IgD-negative memory B cell (primary cell): ENCODE measurements around the gene LRRC49. TPM values are rescaled to one million over a fixed set of nuclear protein-coding genes. Genes with fewer than 3 reads are reported as not detected.

Source experiments
- H3K27ac Mint-ChIP-seq, 3 donors: one replicate each; pipeline ENCODE4 v1.8.0; 2020 to 2022; ENCODE audit warnings: mild to moderate bottlenecking in 3 of 3, mixed read lengths in 3 of 3, moderate library complexity in 1 of 3
- H3K27me3 Mint-ChIP-seq: one replicate; pipeline ENCODE4 v1.8.0; 2021; ENCODE audit warnings: mixed read lengths
- H3K36me3 Mint-ChIP-seq: one replicate; pipeline ENCODE4 v1.8.0; 2020; ENCODE audit warnings: mild to moderate bottlenecking, mixed read lengths
- H3K4me1 Mint-ChIP-seq, 3 donors: one replicate each; pipeline ENCODE4 v1.8.0; 2020 to 2022; ENCODE audit warnings: mixed read lengths in 3 of 3, mild to moderate bottlenecking in 1 of 3
- H3K4me3 Mint-ChIP-seq, 4 donors: one replicate each; pipeline ENCODE4 v1.8.0; 2020 to 2022; ENCODE audit warnings: mild to moderate bottlenecking in 4 of 4, mixed read lengths in 4 of 4, moderate library complexity in 3 of 4
- H3K9me3 Mint-ChIP-seq, 3 donors: one replicate each; pipeline ENCODE4 v1.8.0; 2020 to 2021; ENCODE audit warnings: mixed read lengths in 3 of 3, mild to moderate bottlenecking in 1 of 3
- polyA plus RNA-seq: library from polyadenylated mRNA; unstranded; fragments of 300-500 nt; fragmentation: Illumina TruSeq; gene quantifications from one replicate; pipeline ENCODE4 v1.2.3, GENCODE V29; 2021

Gene LRRC49, protein sequence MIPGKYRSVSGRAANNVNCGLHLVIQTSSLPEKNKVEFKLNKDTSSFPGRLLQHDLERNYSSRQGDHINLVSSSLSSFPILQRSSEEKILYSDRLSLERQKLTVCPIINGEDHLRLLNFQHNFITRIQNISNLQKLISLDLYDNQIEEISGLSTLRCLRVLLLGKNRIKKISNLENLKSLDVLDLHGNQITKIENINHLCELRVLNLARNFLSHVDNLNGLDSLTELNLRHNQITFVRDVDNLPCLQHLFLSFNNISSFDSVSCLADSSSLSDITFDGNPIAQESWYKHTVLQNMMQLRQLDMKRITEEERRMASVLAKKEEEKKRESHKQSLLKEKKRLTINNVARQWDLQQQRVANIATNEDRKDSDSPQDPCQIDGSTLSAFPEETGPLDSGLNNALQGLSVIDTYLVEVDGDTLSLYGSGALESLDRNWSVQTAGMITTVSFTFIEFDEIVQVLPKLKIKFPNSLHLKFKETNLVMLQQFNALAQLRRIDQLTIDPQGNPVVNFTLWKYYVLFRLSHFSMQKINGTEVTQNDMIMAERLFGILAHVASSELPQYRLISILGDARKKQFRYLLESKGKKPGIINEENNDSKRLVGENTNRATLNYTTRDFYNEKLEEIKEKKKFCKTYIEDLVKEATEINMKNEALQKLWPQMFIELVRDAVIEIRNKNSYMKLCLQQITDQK
- not detected for polyA plus RNA-seq

DNA sequence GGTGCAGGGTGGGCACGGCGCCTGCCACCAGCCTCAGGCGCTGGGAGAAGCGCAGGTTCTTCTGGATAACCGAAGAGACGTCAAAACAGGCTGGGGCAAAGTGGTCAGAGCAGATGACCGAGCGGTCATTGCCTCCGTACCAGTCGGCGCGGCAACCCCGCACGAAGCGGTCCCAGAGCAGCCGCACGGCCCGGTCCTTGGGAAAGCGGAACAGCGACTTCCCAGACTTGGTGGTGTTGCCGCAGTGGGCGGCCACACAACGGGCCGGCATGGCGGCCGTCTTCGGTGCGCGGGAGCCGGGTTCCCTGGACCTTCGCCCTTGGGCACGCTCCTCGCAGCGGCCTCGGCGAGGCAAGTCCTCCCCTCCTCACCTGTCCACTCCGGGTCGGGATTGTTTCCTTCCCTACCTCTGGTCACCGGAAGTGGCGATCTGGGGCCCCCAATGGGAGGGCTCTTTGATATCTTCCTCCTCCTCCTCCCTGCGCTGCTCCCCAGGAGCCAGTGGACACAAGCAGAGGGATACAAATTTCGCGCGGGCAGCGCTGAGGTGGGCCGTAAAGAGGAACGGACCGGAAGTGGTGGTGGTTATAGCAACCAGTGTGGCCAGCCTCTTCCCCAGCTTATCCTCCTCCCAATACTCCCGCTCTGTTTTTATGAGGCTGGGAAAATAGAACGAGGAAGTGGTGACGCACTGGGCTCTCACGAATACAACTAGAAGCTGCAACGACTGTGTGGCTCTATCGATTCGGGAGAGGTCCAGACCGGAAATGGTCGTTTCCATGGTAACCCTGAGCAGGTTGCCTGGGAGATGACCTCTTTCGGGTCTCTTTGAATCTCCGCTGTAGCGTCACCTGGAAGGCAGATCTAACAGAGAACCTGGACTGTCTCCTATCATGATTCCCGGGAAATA is at the start of gene LRRC49, which contains the start of gene THAP10:
LRRC49 (plus strand) TSS at position 825 of the 910 bp plus-strand sequence; CDS start at position 894, 69 bp downstream.
THAP10 (minus strand) TSS at position 432 of the 910 bp plus-strand sequence; CDS start at position 271, 161 bp downstream.
- peak within 1 kb of the TSS; percentile 92 to 98 (median 94) for H3K4me3 Mint-ChIP-seq
- peaks cover 6 to 10% (median 9%) of the 10 kb centered on the region in 3 donors for H3K4me1 Mint-ChIP-seq
- no peaks in the 10 kb centered on the region for H3K36me3 Mint-ChIP-seq
- H3K27ac Mint-ChIP-seq: peak within 1 kb of the TSS; percentile 34 to 80 (median 65)
- peaks cover 7% of the 10 kb centered on the region for H3K27me3 Mint-ChIP-seq
- peaks cover 0 to 1% (median 0%) of the 10 kb centered on the region in 3 donors for H3K9me3 Mint-ChIP-seq

- Mint-ChIP-seq H3K27ac (peak overlapping the region in 1 of 3 donors; percentile 41), H3K27me3 (peaks cover 17% of the 10 kb centered on the region), H3K36me3 (peaks cover 2% of the 10 kb centered on the region), H3K4me1 (no peaks in the 10 kb centered on the region), H3K9me3 (peaks cover 0 to 2% (median 0%) of the 10 kb centered on the region in 3 donors), H3K4me3 (no peak overlapping the region)
Measured at GRCh38 chr15:70845602-70846360, 46.8 kb upstream of the LRRC49 start.

DNA sequence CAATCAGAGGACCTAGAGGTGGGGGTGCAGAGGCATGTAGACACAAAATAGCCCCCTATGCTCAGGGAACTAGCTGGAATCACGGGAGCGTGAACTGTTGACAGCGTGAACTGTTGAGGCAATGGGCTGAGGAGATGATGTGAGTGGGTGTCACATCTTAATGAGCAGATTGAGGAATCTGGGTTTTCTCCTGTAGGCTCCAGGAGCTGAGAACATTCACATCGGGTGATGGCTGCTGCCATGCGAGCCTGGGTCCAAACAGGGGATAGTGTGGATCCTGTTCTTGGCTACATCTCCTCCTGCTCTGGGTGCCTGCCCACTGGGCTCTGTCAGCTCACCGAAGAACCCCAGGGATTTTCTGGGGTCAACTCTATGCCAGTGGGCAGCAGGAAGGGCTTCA is 40.7 kb upstream of the LRRC49 start:
- Mint-ChIP-seq H3K4me3 (peak overlapping the region in 1 of 4 donors; percentile 0), H3K27ac (no peak overlapping the region), H3K9me3 (no peaks in the 10 kb centered on the region), H3K4me1 (peaks cover 0 to 5% (median 5%) of the 10 kb centered on the region in 3 donors), H3K27me3 (peaks cover 56% of the 10 kb centered on the region), H3K36me3 (no peaks in the 10 kb centered on the region)

GRCh38 chr15:70852501-70853317 is 39.9 kb upstream of the LRRC49 start:
- peaks cover 0 to 5% (median 5%) of the 10 kb centered on the region in 3 donors for H3K4me1 Mint-ChIP-seq
- H3K27me3 Mint-ChIP-seq: peaks cover 53% of the 10 kb centered on the region
- H3K27ac Mint-ChIP-seq: no peak overlapping the region
- H3K36me3 Mint-ChIP-seq: no peaks in the 10 kb centered on the region
- no peaks in the 10 kb centered on the region for H3K9me3 Mint-ChIP-seq
- peak overlapping the region in 3 of 4 donors; percentile 21 to 82 (median 55) for H3K4me3 Mint-ChIP-seq

DNA sequence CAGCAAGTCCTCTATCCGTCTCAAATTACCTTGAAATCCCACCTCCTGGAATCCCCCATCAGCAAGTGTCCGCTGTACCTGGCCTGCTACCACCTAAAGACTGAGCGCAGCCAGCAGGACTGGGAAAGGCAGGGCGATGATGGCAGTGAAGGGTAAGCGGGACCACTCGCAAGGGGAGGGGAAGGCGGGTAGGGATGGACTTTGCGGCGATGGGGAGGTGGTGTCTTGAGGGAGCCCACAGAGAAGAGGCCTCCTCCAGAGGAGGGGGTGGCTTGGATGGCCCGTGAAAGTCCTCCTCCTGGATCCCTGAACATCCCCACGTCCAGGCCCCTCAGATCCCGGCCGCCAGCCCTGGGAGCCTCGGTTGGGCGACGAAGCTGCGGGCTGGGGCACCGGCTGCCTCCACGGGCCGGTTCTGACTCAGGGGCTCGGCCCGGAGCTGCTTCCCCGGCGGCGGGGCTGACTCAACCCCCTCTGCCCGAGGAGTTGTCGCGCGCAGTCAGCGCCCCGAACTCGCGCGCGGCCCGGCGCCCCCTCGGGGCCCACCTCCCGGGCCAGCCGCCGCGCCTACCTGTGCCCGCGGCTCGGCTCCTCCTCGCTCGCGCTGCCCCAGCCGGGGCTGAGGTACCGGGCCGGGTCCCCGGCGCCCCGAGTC is 39.2 kb upstream of the LRRC49 start:
- peaks cover 0 to 5% (median 5%) of the 10 kb centered on the region in 3 donors for H3K4me1 Mint-ChIP-seq
- H3K27ac Mint-ChIP-seq: no peak overlapping the region
- no peaks in the 10 kb centered on the region for H3K9me3 Mint-ChIP-seq
- H3K27me3 Mint-ChIP-seq: peaks cover 54% of the 10 kb centered on the region
- no peaks in the 10 kb centered on the region for H3K36me3 Mint-ChIP-seq
- H3K4me3 Mint-ChIP-seq: peak overlapping the region in 3 of 4 donors; percentile 30 to 82 (median 55)

GRCh38 chr15:70853973-70854665 is 38.5 kb upstream of the LRRC49 start, which contains the start of gene LARP6:
LARP6 (minus strand) TSS chr15:70854157; CDS start chr15:70854088, 69 bp downstream.
- peaks cover 58% of the 10 kb centered on the region for H3K27me3 Mint-ChIP-seq
- no peak within 1 kb of the TSS for H3K27ac Mint-ChIP-seq
- H3K4me1 Mint-ChIP-seq: peaks cover 0 to 5% (median 5%) of the 10 kb centered on the region in 3 donors
- peak within 1 kb of the TSS in 3 of 4 donors; percentile 71 to 85 (median 82) for H3K4me3 Mint-ChIP-seq
- H3K36me3 Mint-ChIP-seq: no peaks in the 10 kb centered on the region
- H3K9me3 Mint-ChIP-seq: no peaks in the 10 kb centered on the region

DNA sequence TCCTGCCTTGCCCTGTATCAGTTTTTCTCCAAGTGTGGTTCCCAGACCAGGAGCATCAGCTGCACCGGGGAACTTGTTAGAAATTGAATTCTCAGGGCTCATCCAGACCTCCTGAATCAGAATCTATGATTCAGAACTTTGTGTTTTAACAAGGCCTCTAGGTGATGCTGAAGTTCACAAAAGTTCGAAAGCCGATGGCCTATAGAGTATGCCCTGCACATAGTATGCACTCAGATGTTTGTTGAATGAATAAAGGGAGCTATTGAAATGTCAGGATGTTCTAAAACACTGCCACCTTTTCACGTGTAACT is 38.0 kb upstream of the LRRC49 start:
- Mint-ChIP-seq H3K9me3 (no peaks in the 10 kb centered on the region), H3K36me3 (no peaks in the 10 kb centered on the region), H3K4me3 (peak overlapping the region in 3 of 4 donors; percentile 71 to 85 (median 80)), H3K4me1 (peaks cover 0 to 5% (median 5%) of the 10 kb centered on the region in 3 donors), H3K27me3 (peaks cover 62% of the 10 kb centered on the region), H3K27ac (no peak overlapping the region)

DNA sequence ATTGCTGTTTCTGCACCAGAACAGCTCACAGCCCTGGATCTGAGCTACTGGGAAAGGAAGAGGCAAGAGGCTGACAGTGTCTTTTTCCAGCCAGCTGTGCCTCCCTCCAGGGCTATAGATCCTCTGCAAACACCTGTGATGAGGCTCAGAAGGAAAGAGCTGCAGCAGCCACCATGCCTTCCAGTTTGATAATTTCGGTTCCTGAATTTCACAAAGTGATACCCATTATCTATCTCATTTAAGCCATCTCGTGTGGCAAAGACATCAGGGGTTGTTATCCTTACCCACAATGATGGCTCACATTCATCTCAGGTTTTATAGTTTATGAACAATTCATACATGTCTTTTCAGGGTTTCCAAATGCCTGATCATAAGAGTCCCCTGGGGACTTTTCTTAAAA is 36.9 kb upstream of the LRRC49 start:
- Mint-ChIP-seq H3K27ac (no peak overlapping the region), H3K4me1 (peaks cover 0 to 5% (median 5%) of the 10 kb centered on the region in 3 donors), H3K4me3 (no peak overlapping the region), H3K36me3 (no peaks in the 10 kb centered on the region), H3K27me3 (peaks cover 54% of the 10 kb centered on the region), H3K9me3 (no peaks in the 10 kb centered on the region)

GRCh38 chr15:70856177-70856883 is 36.3 kb upstream of the LRRC49 start:
- H3K4me1 Mint-ChIP-seq: peaks cover 0 to 5% (median 5%) of the 10 kb centered on the region in 3 donors
- H3K36me3 Mint-ChIP-seq: no peaks in the 10 kb centered on the region
- peaks cover 51% of the 10 kb centered on the region for H3K27me3 Mint-ChIP-seq
- H3K4me3 Mint-ChIP-seq: no peak overlapping the region
- H3K9me3 Mint-ChIP-seq: no peaks in the 10 kb centered on the region
- H3K27ac Mint-ChIP-seq: no peak overlapping the region

DNA sequence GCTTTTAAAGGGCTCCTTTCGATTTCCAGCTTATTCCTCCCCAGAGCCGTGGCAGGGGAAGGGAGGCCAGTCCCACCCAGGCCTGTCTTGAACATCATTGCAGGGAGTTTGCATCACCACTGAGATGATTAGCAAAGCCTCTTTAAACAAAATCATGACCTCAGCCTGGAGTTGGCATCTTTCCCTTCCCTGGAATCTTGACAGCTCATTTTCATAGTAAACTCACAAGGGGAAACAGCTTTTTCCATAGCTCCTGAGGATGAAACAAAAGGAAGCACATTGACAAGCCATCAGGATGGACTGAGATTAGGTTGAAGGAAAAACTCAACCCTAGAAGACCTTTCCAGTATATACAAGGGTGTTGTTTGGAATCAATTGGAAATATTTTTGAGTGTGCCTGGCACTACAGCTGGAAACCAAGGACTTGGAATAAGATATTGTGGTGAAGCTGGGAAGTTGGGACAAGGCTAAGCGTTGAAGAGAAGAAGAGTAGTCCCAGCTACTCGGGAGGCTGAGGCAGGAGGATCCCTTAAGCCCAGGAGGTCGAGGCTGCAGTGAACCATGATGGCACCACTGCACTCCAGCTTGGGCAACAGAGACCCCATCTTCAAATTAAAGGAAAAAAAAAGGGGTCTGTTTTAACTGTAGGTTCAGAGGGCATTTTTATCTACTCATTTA is 35.6 kb upstream of the LRRC49 start:
- no peaks in the 10 kb centered on the region for H3K9me3 Mint-ChIP-seq
- peaks cover 0 to 5% (median 5%) of the 10 kb centered on the region in 3 donors for H3K4me1 Mint-ChIP-seq
- no peaks in the 10 kb centered on the region for H3K36me3 Mint-ChIP-seq
- H3K27ac Mint-ChIP-seq: no peak overlapping the region
- peaks cover 45% of the 10 kb centered on the region for H3K27me3 Mint-ChIP-seq
- no peak overlapping the region for H3K4me3 Mint-ChIP-seq

DNA sequence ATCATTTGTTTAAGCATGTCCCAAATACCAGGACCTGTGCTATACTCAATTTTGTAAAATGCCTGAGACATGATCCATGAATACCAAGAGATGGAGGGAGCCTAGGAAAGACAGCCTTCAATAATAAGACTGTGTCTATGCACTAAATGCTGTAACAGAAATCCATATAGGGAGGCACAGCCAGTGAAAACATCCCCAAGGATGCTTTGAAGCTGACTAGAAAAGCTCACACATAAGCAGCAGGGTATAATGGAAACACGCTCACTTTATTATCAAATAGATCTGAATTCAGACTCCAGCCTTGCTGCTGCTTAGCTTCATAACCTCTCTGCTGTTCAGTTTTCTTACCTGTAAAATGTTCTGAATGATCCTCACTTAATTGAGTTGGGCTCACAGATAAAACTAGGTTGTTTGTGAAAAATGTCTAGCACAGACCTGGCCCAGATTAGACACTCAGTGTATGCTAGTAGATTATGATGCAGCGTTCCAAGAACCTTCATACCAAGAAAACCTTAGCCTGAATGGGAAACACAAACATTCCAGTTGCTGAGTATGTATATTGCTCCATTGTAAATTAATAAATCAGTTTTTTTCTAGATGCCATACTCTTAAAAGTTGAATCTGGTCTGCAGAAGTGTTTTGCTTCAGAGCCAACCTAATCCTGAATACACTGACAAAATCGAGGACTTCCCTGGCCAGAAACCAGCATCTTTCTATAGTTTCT is 34.9 kb upstream of the LRRC49 start:
- H3K27me3 Mint-ChIP-seq: peaks cover 39% of the 10 kb centered on the region
- no peaks in the 10 kb centered on the region for H3K36me3 Mint-ChIP-seq
- peaks cover 0 to 5% (median 5%) of the 10 kb centered on the region in 3 donors for H3K4me1 Mint-ChIP-seq
- no peaks in the 10 kb centered on the region for H3K9me3 Mint-ChIP-seq
- no peak overlapping the region for H3K4me3 Mint-ChIP-seq
- H3K27ac Mint-ChIP-seq: no peak overlapping the region
